Kidney glomerular epithelial cell (primary cell): Measurements from ENCODE around the gene INSIG2.

Experiments used
- DNase-seq: peaks from one replicate; lab custom pipeline; 2025; lab: John Stamatoyannopoulos, UW

Gene INSIG2

GRCh38 chr2:118098307-118099030, 10.2 kb downstream of the INSIG2 start:
- no peak for DNase-seq

GRCh38 chr2:118102433-118103082, 14.3 kb downstream of the INSIG2 start:
- DNase-seq: peak; percentile 32

GRCh38 chr2:118103951-118104940, 16.0 kb downstream of the INSIG2 start:
- DNase-seq: no peak

- DNase-seq: no peak
These were observed 17.2 kb downstream of the INSIG2 start for GRCh38 chr2:118105497-118105896.

GRCh38 chr2:118106926-118107325, 18.7 kb downstream of the INSIG2 start:
- DNase-seq: no peak

GRCh38 chr2:118110310-118110709, 22.0 kb downstream of the INSIG2 start:
- DNase-seq: no peak

GRCh38 chr2:118110991-118111390, 22.7 kb downstream of the INSIG2 start:
- DNase-seq: no peak

GRCh38 chr2:118112771-118113334, 24.6 kb downstream of the INSIG2 start:
- DNase-seq: peak; percentile 91

- no peak for DNase-seq
These were observed 26.6 kb downstream of the INSIG2 start for GRCh38 chr2:118114863-118115262.

- no peak for DNase-seq
These were observed 27.5 kb downstream of the INSIG2 start for GRCh38 chr2:118115761-118116160.

GRCh38 chr2:118118479-118118878, 30.2 kb downstream of the INSIG2 start:
- no peak for DNase-seq

- DNase-seq: no peak
These were observed 31.0 kb downstream of the INSIG2 start for GRCh38 chr2:118119158-118119727.

GRCh38 chr2:118119761-118120400, 31.6 kb downstream of the INSIG2 start:
- DNase-seq: no peak

GRCh38 chr2:118120401-118120780, 32.1 kb downstream of the INSIG2 start:
- DNase-seq: no peak

GRCh38 chr2:118121101-118121500, 32.8 kb downstream of the INSIG2 start:
- DNase-seq: no peak

- DNase-seq: no peak
These were observed 33.8 kb downstream of the INSIG2 start for GRCh38 chr2:118121986-118122524.

GRCh38 chr2:118122594-118123281, 34.5 kb downstream of the INSIG2 start:
- peak; percentile 55 for DNase-seq

- DNase-seq: peak; percentile 69
These were observed 35.4 kb downstream of the INSIG2 start for GRCh38 chr2:118123561-118124232.

- DNase-seq: no peak
These were observed 36.1 kb downstream of the INSIG2 start for GRCh38 chr2:118124288-118124891.
